Activated CD4-positive, CD25-positive, alpha-beta regulatory T cell treated with anti-CD3 and anti-CD28 coated beads, Interleukin-2, amount 50 U/mL, for 16 hours (primary cell): Measurements from ENCODE around the gene ARSJ.
"Not testable (repeated sequence)": the region's sequence is repeated elsewhere in the genome, so short reads cannot be mapped to it uniquely, and the experiment has no call there.

Experiments
- DNase-seq: peaks from one replicate; pipeline ENCODE4 v3.0.0-alpha.2; 2020; ENCODE audit warnings: low read depth, low spot score

Gene ARSJ

DNA sequence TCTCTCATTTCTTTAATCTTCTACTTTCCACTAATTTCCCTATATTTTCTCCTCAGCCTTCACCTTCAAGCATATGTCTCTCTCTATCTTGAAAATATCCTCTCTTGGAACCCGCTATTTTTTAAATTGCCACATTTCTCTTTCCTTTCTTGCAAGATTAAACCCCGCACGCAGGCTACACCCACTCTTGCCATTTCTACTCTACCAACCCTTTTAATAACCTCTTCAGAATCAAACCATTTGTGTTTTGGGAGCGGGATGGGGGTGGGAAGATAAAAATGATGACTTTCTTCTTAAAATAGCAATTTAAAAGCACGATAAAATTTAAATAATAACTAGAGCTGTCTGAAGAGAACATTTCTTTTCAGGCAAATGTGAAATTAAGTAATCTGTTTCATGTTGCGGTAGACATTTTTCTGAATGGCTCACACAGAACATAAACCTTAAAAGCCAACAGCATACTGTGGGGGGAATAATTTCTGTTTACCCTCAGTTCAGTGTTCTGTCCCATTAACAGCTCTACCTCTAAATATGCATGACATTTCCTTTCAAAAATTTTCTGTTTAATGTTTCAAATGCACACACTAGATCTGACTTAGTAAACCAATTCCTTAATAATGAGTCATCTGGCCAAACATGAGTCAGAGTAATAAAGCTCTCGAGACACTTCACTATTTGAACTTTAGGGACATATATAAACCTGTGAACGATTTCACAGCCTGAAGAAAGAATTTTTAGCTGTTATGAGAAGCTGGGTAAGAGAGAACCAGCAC is 20.5 kb downstream of the ARSJ start:
- no peak for DNase-seq

DNA sequence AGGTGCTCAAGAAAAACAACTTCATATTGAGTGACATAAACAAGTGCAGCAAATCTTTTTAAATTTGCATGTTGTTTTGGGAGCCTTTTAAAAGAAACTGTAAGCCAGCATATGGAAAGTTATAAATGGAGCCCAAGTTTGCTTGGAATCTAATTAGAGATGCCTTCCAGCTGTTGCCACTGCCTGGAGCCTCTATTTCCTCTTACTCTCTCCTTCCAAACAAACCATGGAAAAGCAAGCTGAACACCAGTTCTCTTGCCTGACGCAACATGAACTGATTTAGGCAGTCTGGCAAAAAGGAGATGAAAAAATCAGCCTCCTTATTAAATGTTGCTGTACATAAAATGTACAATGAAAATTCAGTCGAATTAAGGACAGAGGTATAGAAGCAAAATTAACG is 21.5 kb downstream of the ARSJ start:
- DNase-seq: no peak

DNA sequence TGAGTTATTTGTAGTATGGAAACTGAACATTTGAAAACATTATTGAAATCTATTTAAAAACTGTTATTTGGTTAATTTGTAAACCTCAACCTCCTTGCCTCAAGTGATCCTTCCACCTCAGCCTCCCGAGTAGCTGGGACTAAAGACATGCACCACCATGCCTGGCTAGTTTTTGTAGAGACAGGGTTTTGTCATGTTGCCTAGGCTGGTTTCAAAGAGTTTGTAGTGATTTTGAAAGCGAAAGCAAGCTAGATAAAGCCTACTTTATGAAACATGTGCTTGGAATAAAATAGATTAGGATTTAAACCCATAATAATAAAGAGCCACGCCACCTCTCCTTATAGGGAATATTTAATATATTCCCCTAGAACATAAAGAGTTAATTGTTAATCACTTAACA is 23.5 kb downstream of the ARSJ start:
- no peak for DNase-seq

DNA sequence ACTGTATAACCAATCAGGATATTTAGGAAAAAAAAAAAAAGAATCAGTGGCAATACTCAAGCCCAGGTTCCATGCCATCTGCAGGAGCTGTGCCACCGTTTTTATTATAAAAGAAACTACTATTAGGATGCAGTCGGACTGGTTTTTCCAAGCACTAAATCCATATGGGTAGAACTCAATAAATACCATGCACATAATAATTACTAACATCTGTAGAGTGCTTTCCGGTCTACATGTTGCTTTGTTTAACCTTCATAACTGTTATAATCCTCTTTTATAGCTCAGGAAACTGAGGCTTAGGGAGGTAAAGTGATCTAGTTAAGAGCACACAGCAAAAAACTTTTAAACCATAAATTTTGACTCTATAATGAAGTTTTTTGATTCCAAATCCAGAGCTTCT is 24.0 kb downstream of the ARSJ start:
- no peak for DNase-seq

DNA sequence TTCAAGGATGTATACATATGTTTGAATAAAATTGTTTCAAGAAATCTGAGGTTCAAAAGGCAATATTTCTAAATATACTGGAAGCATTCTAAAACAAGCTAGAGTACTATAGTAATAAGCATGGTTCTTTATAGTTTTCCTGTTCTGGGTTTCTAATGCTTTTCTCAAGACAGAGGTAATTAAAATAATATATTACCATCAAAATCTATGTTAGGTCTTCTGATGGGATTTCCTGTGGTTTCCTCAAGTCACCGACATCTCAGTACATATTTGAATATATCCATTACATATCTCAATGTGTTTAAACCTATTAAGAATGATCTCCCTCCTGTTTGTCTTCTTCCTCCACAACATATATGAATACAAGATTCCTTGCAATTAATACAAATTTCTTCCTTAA is 25.6 kb downstream of the ARSJ start:
- no peak for DNase-seq

DNA sequence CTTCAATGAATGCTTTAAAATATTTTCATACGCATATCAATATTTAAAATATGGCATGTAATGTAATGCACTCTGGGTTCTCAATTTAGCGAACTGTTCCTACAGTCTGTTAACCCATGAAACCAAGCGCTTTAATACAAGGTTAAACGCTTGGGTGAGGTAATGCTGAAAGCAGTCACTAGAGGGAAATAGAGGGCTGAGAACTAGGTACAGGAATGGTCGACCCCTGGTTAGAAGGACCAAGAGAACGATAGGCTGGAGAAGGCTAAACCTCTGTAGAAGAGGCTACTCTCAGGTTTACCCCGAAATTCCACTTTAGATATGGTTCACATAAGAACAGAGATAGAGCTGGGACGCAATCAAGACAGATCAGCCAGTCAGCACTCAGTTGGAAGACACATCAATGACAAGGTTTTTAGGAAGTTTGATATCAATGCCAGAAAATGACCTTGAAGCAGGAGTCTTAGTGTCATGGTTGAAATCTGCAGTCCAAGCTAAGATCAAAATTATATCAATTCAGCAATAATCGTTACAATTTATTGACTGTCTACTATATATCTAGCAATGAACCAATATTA is 26.9 kb downstream of the ARSJ start:
- no peak for DNase-seq

DNA sequence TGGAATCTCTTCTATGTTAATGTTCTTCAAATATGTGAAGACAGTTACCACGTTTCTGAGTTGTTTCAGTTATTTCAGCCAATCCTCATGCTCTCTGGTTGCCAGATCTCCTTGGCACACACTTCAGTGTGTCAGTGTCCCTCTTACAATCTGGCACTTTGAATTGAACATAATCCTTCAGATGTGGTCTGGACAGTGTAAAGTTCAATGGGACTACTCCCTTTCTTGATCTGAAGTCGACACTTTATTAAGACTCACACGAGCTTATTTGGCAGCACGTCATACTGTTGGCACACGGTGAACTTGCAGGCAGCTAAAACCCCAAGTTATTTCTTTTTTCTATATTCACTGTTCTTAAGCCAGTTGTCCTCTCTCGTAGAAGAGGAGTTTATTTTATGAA is 28.2 kb downstream of the ARSJ start:
- DNase-seq: no peak

DNA sequence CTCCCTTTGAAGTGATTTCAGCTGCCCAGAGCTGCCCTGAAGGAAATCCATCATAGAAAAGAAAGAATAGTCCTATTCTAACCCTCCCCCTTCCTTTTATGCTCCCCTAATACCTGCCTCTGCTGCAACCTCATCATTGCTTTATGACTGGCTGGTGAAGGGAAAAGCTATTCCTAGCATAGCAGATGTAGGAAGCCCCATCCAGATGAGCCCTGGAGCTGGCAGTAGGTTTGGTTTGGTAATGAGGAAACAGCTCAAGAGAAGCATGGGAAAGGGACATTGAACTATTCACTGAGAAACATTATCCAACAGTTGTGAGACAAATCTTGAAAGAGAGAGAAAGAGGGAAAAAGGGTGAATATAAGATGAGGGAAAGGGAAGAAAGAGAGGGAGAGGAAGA is 29.2 kb downstream of the ARSJ start:
- no peak for DNase-seq

DNA sequence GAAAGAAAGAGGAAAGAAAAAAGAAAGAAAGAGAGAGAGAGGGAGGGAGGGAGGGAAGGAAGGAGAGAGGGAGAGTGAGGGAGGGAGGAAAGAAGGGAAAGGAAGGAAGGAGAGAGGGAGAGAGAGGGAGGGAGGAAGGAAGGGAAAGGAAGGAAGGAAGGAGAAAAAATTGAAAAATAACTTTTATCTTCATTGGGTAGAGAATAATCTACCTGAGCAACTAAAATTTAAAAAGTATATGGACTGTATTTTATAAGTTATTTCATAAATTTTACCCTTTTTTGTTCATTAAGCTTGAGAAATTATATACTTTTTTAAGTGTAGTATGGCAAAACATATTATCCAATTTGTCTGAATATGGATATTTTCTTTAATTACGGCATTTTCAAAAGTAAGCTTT is 32.0 kb downstream of the ARSJ start:
- no peak for DNase-seq

DNA sequence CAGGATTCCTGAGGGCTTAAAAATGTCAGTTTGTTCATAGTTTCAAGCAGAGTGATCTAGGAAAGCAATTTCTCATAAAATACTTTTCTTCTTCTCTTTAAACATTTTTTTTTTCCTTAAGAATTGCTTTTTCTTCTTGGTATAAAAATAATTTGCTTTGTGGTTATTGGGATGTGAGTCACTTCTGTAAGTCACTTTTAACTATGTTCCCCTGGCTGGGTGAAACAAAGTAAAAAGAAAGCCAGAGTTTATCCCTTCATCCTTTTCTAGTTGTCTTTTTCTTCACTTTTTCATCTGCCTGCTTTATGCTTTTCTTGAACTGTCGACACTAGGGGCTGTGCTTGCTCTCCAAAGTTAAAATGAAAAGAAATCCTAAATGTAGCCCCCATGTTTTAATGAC is 33.5 kb downstream of the ARSJ start:
- no peak for DNase-seq

DNA sequence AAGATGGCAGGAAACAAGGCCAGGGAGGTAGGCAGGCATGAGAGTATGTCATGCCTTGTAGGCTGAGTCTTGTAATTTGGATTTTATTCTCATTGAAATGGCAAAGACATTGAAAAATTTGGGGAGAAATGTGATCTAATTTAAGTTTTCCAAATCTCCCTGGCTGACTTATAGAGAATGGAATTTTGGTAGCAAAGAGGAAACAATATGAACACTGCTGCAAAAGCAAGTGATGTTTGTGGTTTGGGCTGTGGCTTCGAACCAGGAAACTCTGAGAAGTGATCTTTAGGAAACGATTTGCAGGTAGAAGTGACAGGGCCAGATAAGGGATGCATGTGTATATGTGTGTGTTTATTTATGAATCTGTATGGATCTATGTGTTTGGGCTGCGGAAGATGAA is 35.6 kb downstream of the ARSJ start:
- DNase-seq: no peak

DNA sequence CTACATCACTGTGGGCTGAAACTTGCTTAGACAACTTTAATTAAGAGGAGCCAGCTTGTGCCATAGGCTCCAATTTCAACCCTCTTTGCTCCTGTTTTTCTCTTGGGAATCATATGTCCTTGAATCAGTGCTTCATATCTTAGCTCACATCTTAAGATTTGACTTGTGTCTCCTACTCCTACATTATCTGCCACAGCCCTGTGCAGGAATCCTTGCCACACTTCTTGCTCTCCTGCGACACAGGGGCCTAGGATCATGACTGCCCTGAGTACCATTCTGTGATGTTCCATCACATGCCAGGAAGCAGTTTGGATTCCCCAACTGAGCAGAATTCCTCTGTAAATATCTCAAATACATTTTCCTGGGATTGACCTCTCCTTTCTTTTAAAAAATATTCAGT is 36.4 kb downstream of the ARSJ start:
- DNase-seq: no peak

DNA sequence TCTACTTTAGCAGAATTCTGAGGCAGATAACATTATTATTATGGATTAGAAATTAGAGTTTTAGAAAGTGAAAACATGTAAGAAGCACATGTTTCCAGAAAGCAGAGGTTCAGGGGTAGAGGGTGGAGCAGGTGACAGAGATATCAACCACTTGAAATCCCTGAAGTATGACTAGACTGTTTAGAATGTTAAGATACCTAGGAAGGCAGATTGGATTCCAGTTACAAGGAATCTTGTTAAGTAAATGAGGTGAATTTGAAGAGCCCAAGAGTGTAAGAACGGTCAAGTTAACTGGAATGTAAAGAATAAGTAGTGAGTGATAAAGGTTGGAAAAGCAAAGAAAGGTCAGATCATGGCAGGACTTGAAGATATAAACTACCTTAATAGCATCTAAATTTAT is 37.6 kb downstream of the ARSJ start:
- no peak for DNase-seq

DNA sequence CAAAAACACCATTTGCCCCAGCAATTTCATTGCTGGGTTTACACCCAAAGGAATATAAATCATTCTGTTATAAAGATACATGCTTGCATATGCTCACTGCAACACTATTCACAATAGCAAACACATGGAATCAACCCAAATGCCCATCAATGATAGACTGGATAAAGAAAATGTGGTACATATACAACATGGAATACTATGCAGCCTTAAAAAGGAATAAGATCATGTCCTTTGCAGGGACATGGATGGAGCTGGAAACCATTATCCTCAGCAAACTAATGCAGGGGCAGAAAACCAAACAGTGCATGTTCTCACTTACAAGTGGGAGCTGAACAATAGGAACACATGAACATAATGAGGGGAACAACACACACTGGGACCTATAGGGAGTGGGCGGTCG is 39.3 kb downstream of the ARSJ start:
- not testable (repeated sequence) for DNase-seq

DNA sequence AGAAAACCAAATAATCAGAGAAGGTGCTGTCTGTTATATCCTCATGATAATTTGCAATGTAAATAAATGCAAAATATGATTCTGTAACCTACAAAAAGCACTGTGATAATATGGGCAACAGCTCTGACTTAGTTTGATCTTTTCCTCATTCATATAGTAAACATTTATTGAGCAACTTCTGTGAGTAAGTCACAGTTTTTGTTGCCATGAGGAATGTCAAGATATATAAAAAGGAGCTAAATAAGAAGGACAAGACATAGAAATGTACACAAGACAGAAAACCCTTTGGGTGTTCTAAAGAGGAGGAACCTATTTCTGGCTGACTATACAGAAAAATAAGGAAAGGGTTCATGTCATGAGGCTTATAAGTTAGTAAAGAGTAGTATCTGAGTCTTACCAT is 44.3 kb downstream of the ARSJ start:
- no peak for DNase-seq

DNA sequence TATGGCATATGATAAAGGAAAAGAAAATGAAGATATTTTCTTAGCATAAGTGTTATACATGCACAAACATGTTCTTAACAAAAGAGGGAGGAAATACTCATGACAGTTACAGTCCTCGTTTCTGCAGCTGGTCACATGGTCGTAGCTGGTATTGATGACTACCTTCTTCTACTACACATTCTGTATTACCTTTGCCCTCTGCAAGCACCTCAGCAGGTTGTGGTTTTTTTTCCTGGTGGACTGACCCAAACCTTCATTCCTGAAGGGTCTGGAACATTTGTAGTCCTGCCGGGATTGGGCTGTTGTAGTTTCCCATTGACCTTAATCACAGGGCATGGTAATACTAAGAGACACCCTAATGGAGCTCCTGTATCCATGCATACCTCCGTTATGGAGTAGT is 54.7 kb downstream of the ARSJ start:
- not testable (repeated sequence) for DNase-seq

DNA sequence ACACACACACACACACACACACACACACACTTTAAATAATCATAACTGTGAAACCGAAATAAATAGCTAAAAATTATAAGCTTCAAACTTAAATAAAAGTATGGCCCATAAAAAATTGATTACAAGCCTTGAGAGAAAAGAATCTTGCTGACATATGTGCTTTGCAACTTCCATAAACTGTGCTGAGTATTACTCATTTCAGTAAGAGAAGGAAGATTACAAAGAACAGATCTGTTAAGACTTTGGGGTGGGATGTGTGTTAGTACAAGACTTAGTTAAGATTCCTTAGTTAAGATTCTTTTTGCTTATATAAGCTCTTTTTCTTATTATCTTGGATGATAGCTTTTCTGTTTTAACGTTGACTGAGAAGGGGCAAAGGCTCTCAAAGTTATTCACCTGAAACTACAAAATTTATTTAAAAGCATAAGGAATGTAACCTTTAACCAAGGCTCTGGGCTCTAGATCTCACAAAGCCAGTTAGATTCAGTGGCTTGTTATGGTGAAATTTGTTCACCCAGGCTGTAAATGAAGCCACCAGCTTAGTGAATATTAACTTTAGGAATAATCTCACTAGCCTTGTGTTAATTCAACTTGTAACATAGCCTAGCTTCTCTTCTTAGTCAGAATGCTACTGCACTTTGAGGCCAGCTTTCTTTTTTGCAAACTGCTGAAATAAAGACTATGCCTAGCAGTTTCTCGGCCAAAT is 58.2 kb downstream of the ARSJ start:
- DNase-seq: no peak

DNA sequence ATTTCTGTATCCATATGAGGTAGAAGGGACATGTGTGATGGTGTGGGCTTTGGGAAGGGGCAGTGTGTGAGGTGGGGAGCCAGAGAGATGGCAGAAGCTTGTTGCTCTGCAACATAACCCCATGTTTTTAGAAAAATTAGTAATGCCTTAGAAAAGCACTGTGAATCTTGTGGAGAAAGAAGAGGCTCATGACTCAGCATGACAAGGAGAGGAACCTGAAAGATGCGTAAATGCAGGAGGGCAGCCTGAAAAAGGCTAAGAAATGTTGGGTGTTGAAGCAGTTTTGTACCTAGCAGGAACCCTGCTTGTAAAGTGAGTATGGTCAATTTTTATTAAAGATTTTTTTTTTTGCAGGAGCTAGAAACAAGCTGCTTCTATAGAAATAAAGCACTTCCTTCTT is 59.8 kb downstream of the ARSJ start:
- DNase-seq: no peak

DNA sequence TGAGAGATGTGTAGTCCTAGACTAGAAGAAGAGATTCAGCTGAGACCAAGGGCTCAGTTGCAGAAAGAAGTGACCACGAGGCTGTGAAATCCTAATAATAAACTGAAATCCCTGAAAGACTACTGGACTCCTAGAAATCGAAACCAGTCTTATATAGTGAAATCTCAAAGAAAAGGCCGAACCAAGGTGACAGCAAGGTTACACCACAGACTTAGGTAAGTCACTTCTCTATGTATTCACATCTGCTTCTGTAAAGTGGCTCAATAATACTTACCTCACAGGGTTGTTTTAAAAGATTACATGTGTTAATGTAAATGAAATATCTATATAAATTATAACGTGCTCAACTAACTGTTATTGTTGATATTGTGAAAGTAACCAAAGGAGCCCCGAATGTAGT is 60.3 kb downstream of the ARSJ start:
- DNase-seq: no peak

DNA sequence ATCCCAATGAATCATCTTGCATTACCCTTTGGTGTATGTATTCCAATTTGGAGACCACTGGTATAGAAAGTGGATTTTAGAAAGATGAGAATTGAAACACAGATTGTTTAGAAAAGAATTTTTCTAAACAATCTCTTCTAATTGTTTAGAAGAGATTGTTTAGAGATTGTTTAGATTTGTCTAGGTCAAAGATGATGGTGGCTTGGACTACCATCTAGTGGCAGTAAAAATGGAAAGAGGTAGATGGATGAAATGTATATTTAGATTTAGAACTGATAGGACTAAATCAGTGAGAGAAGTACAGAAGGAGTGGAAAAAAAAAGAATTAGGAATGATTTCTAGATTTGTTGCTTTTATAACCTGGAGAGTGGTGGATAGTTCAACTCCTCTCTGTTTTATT is 70.6 kb downstream of the ARSJ start:
- no peak for DNase-seq

DNA sequence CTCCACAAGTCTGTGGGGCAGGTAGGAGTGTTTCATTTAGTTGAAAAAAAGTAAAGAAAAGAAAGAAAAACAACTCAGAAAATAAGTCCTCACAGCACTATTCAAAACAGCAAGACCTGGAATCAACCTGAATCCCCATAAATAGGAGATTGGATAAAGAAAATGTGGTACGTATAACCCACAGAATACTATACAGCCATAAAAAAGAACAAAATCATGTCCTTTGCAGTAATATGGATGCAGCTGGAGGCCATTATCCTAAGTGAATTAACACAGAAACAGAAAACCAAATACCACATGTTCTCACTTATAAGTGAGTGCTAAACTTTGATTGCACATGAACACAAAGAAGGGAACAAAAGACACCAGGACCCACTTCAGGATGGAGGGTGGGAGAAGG is 71.9 kb downstream of the ARSJ start:
- no peak for DNase-seq

DNA sequence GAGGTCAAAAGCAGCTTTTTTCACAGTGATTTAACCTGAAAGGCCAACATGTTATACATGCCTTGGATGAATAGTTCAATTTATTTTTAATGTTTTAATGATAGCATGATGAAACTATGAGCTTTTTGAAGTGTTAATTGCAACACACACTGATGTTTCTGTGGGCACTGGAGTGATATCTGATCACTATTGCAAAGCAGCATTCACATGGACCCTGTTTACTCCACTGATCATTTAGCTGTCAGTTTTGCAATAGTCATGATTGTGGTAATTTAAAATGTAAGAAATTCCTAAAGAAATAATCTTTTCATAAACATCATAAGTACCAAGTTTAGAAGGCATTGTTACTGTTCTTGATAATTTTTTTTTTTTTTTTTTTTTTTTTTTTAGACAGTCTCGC is 74.1 kb downstream of the ARSJ start:
- DNase-seq: no peak

DNA sequence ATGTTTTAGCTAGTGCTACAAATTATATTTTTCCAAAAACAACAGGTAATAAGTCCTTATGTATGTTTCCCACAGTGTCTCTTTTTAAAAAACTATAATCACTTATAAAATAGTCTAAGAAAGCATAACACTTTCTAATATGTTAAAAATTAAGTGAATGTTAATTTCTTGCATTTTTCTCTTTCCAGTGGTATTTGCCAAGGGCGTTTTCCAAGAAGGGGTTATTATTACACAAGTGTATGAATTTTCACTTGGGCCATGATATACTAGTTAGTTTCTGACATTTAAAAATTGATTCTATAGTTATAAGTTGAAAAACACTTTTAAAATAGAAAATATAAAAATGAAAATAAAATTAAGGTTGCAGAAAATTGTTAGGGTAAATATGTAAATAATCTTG is 74.6 kb downstream of the ARSJ start:
- DNase-seq: no peak
